ENCODE results near the gene CTIF.

The CTIF gene

GRCh38 chr18:48541747-48542400, 3.0 kb downstream of the CTIF start:
- Histone ChIP-seq H3F3A (ENCODE audit: insufficient read depth) (no peaks in the 10 kb centered on the region), H3K9me2 (replicated peaks; ENCODE audit: insufficient read depth, low read length) (no peaks in the 10 kb centered on the region), H3K9ac (ENCODE audit: low read length) (no peak overlapping the region), H4K20me1 (ENCODE audit: low read depth, low read length) (no peaks in the 10 kb centered on the region), H3K36me3 (ENCODE audit: low read length) (no peaks in the 10 kb centered on the region), H2AFZ (ENCODE audit: low read depth, low read length, severe bottlenecking) (no peak overlapping the region), H3K4me3 (ENCODE audit: insufficient read depth, low read length, poor library complexity, severe bottlenecking) (no peak overlapping the region), H3K27me3 (ENCODE audit: low read length) (no peaks in the 10 kb centered on the region), H3K79me2 (ENCODE audit: insufficient read depth, low read length) (no peaks in the 10 kb centered on the region), H3K4me2 (ENCODE audit: low read depth, low read length, poor library complexity, severe bottlenecking) (no peak overlapping the region), H3K27ac (ENCODE audit: low read depth, low read length) (no peak overlapping the region), H3K9me3 (ENCODE audit: insufficient read depth, low read length) (no peaks in the 10 kb centered on the region)
- TF ChIP-seq CTCF (IDR thresholded peaks at IDR 0.05; ENCODE audit: insufficient read depth, low read length, poor library complexity, severe bottlenecking) (no peak), EZH2phosphoT487 (conservative IDR thresholded peaks at IDR 0.05; ENCODE audit: low read length) (no peak)

DNA sequence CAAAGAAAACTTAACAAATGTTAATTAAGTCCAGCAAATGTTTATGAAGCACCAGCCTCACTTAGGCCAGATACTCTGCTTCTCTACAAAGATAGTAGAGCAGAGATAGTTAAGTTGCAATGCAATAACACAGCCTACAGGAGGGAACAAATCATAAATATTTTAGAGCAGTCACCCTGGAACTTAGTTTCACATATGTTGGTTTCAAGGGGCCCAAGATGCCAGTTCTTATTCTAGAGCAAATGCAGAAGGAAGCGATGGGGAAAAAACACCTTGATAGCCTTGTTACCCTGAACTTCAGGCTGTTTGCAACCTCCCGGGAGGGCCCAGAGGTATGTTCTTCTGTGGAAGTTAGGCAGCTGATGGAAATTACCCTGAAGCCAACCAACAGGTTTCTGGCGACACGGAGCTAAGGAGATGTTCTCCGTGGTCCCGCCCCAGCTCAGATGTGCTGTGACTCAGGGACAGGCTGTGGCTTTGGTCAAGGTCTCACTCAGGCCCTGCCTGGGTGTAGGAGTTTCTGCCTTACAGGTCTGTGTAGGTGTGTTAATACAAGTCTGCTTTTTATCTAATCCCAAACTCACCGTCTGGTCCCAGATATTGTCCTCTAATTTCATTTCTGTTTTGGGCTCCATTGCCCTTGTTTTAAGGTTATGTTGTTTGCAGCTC, 3.8 kb downstream of the CTIF start:
- TF ChIP-seq EZH2phosphoT487 (conservative IDR thresholded peaks at IDR 0.05; ENCODE audit: low read length) (no peak), CTCF (IDR thresholded peaks at IDR 0.05; ENCODE audit: insufficient read depth, low read length, poor library complexity, severe bottlenecking) (no peak)
- Histone ChIP-seq H3F3A (ENCODE audit: insufficient read depth) (no peaks in the 10 kb centered on the region), H3K4me2 (ENCODE audit: low read depth, low read length, poor library complexity, severe bottlenecking) (no peak overlapping the region), H2AFZ (ENCODE audit: low read depth, low read length, severe bottlenecking) (no peak overlapping the region), H3K9ac (ENCODE audit: low read length) (no peak overlapping the region), H3K9me2 (replicated peaks; ENCODE audit: insufficient read depth, low read length) (no peaks in the 10 kb centered on the region), H4K20me1 (ENCODE audit: low read depth, low read length) (no peaks in the 10 kb centered on the region), H3K27me3 (ENCODE audit: low read length) (no peaks in the 10 kb centered on the region), H3K79me2 (ENCODE audit: insufficient read depth, low read length) (no peaks in the 10 kb centered on the region), H3K36me3 (ENCODE audit: low read length) (no peaks in the 10 kb centered on the region), H3K9me3 (ENCODE audit: insufficient read depth, low read length) (no peaks in the 10 kb centered on the region), H3K27ac (ENCODE audit: low read depth, low read length) (no peak overlapping the region), H3K4me3 (ENCODE audit: insufficient read depth, low read length, poor library complexity, severe bottlenecking) (no peak overlapping the region)

DNA sequence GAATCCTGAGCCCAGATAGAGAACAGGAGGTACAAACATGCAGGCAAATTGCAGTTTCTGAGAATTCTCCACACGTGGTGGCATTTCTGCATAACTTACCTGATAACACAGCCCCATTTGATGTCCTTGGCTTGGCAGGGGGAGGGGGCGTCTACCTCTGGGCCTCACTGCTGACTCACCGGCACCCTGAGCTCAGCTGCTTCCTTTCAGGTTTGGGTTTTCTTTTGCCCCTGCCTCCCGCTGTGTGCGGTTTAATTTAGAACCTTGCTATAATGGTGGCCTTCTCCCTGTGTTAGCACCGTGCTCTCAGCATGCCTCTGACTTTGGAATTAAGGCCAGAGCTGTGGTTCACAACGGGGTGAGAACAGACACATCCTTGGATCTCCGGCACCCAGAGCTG, 4.4 kb downstream of the CTIF start:
- no peak overlapping the region for H3K27ac ChIP-seq (ENCODE audit: low read depth, low read length)
- TF ChIP-seq CTCF (IDR thresholded peaks at IDR 0.05; ENCODE audit: insufficient read depth, low read length, poor library complexity, severe bottlenecking) (no peak), EZH2phosphoT487 (conservative IDR thresholded peaks at IDR 0.05; ENCODE audit: low read length) (no peak)
- H3F3A ChIP-seq (ENCODE audit: insufficient read depth): no peaks in the 10 kb centered on the region
- no peak overlapping the region for H3K9ac ChIP-seq (ENCODE audit: low read length)
- H3K9me3 ChIP-seq (ENCODE audit: insufficient read depth, low read length): no peaks in the 10 kb centered on the region
- no peak overlapping the region for H3K4me2 ChIP-seq (ENCODE audit: low read depth, low read length, poor library complexity, severe bottlenecking)
- H3K27me3 ChIP-seq (ENCODE audit: low read length): no peaks in the 10 kb centered on the region
- no peak overlapping the region for H2AFZ ChIP-seq (ENCODE audit: low read depth, low read length, severe bottlenecking)
- H3K36me3 ChIP-seq (ENCODE audit: low read length): no peaks in the 10 kb centered on the region
- no peak overlapping the region for H3K4me3 ChIP-seq (ENCODE audit: insufficient read depth, low read length, poor library complexity, severe bottlenecking)
- H4K20me1 ChIP-seq (ENCODE audit: low read depth, low read length): no peaks in the 10 kb centered on the region
- no peaks in the 10 kb centered on the region for H3K9me2 ChIP-seq (replicated peaks; ENCODE audit: insufficient read depth, low read length)
- H3K79me2 ChIP-seq (ENCODE audit: insufficient read depth, low read length): no peaks in the 10 kb centered on the region
